Pancreas (tissue), 10 donors: Measurements from ENCODE around the gene NODAL. TPM values are rescaled to one million over a fixed set of nuclear protein-coding genes. Genes with fewer than 3 reads are reported as not detected.

ENCODE experiments used
- ATAC-seq, 4 donors: fragments of 200-7000 bp; cut with Tn5 transposase; one replicate each; pipeline versions ENCODE4 v1.8.0 to v1.9.1; 2020; ENCODE audit warnings: mild to moderate bottlenecking in 4 of 4, moderate library complexity in 4 of 4
- DNase-seq, 6 donors: peaks; one replicate each; pipeline ENCODE4 v3.0.0-alpha.2; 2020
- FAIRE-seq: peaks from 2 replicates; lab custom pipeline; 2012; peaks lifted over from hg19 to GRCh38; lab: Jason Lieb, UNC
- H3K27ac ChIP-seq, 4 donors: fragments of 200-600 bp; sonication (generic); 1 replicate in 3 of 4; 2 replicates in 1 of 4; pipeline versions ENCODE4 v1.5.0 to v1.8.0; 2020
- H3K27me3 ChIP-seq, 4 donors: fragments of 200-600 bp; one replicate each; pipeline ENCODE4 v1.8.0; 2021
- H3K36me3 ChIP-seq, 3 donors: fragments of 200-600 bp; sonication (generic) in 1 of 3; one replicate each; pipeline versions ENCODE4 v1.5.0 to v1.8.0; 2020 to 2021
- H3K4me1 ChIP-seq, 3 donors: fragments of 200-600 bp; one replicate each; pipeline ENCODE4 v1.8.0; 2021
- H3K4me3 ChIP-seq, 4 donors: fragments of 200-600 bp; sonication (generic) in 2 of 4; one replicate each; pipeline versions ENCODE4 v1.5.0 to v1.8.0; 2020 to 2021
- H3K9me3 ChIP-seq, 4 donors: fragments of 200-600 bp; one replicate each; pipeline ENCODE4 v1.8.0; 2021
- WGBS, 2 donors: extraction: QIAGEN DNeasy Blood & Tissue Kit; methylation state at CpG; one replicate each; pipeline ENCODE4 v1.1.7; 2013; 5-methylcytosine and 5-hydroxymethylcytosine counted together
- intact Hi-C, 3 donors: fragments of 100-400 bp; cut with DNase I; formaldehyde crosslinking; loops; one replicate each; pipeline versions ENCODE4 v1.11.1 to v1.14.2; 2022
- polyA plus RNA-seq, 2 donors: library from polyadenylated mRNA; stranded (reverse); fragments of 200-250 nt; gene quantifications; one replicate each; pipeline ENCODE4 v1.2.3, GENCODE V29; 2013
- total RNA-seq, 6 donors: library from RNA; stranded (reverse); fragmentation: NEBNext Ultra II Directional in 4 of 6; extraction: Animal tissue kit (Norgen Biotek cat#: 25700) in 4 of 6; gene quantifications; one replicate each; pipeline versions ENCODE4 v1.2.1 to v1.2.4, GENCODE V29; 2021 to 2023
- TF ChIP-seq, protein P1 (sequence below), 4 donors: fragments of 200-600 bp; sonication (generic) in 3 of 4; IDR thresholded peaks; one replicate each; pipeline versions ENCODE4 v1.5.0 to v1.8.0; 2021; ENCODE audit warnings: antibody characterized with exemption in 4 of 4
- donor health status: healthy with polysubstance abuse.
- donor health status: DM: no; HTN: no; CAD: no; lungs with moderate emphysema.
- donor health status: DM: no; HTN: no; CAD: no.
- donor health status: control.
- donor health status: control.
- donor health status: Bipolar disorder and iron deficiency.
- donor health status: DM: yes; HTN: yes; CAD: no.
- donor health status: DM: no; HTN: no; CAD: no.
- donor health status: DM: no; HTN: no; CAD: no.
- donor health status: DM: yes; HTN: yes; CAD: no.

The NODAL gene
- total and polyA plus RNA-seq, 8 donors, result not detected

GRCh38 chr10:70418713-70419112 lies 22.8 kb downstream of the NODAL start:
- TF ChIP-seq, protein P1, sequence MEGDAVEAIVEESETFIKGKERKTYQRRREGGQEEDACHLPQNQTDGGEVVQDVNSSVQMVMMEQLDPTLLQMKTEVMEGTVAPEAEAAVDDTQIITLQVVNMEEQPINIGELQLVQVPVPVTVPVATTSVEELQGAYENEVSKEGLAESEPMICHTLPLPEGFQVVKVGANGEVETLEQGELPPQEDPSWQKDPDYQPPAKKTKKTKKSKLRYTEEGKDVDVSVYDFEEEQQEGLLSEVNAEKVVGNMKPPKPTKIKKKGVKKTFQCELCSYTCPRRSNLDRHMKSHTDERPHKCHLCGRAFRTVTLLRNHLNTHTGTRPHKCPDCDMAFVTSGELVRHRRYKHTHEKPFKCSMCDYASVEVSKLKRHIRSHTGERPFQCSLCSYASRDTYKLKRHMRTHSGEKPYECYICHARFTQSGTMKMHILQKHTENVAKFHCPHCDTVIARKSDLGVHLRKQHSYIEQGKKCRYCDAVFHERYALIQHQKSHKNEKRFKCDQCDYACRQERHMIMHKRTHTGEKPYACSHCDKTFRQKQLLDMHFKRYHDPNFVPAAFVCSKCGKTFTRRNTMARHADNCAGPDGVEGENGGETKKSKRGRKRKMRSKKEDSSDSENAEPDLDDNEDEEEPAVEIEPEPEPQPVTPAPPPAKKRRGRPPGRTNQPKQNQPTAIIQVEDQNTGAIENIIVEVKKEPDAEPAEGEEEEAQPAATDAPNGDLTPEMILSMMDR (IDR thresholded peaks at IDR 0.05), result no peak
- no peak overlapping the region for H3K4me3 ChIP-seq
- DNase-seq (no peak), FAIRE-seq (no peak), ATAC-seq (no peak)
- no peaks in the 10 kb centered on the region for H3K9me3 ChIP-seq
- H3K27me3 ChIP-seq, result no peaks in the 10 kb centered on the region
- peaks cover 7 to 33% (median 10%) of the 10 kb centered on the region in 3 donors for H3K36me3 ChIP-seq
- intact Hi-C loops, result no loop called here
- H3K27ac ChIP-seq, result no peak overlapping the region
- 97 to 100% methylated on average over 3 of the region's 3 CpGs for WGBS, 2 donors
- peaks cover 0 to 6% (median 0%) of the 10 kb centered on the region in 3 donors for H3K4me1 ChIP-seq

DNA sequence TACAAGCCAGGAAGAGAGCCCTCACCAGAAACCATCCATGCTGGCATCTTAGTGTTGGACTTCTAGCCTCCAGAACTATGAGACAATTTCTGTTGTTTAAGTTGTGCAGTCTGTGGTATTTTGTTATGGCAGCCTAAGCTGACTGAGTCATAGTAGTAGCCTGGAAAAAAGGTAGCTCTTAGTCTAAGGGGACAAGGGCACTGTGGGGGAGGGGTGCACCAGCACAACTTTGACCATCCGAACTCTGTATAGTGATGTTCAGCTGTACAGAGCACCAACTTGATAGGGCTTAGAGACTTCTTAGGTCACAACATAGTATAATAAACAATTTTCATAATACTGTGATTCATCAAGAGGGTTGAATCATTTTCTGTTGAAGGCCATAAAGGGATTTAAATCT lies 23.3 kb downstream of the NODAL start:
- DNase-seq, result no peak
- TF ChIP-seq, protein P1 (IDR thresholded peaks at IDR 0.05), result no peak
- H3K27ac ChIP-seq, result no peak overlapping the region

GRCh38 chr10:70417568-70417967 lies 23.9 kb downstream of the NODAL start:
- FAIRE-seq (no peak), DNase-seq (no peak), ATAC-seq (no peak)
- TF ChIP-seq, protein P1 (IDR thresholded peaks at IDR 0.05), result no peak
- no peak overlapping the region for H3K4me3 ChIP-seq
- H3K36me3 ChIP-seq, result peaks cover 5 to 27% (median 9%) of the 10 kb centered on the region in 3 donors
- intact Hi-C loops, result no loop called here
- peaks cover 0 to 6% (median 4%) of the 10 kb centered on the region in 3 donors for H3K4me1 ChIP-seq
- H3K27me3 ChIP-seq, result no peaks in the 10 kb centered on the region
- H3K9me3 ChIP-seq, result no peaks in the 10 kb centered on the region
- H3K27ac ChIP-seq, result no peak overlapping the region
- WGBS, 2 donors, result 97 to 100% methylated on average over 1 of the region's 1 CpG

More for the DNA sequence above, 23.3 kb downstream of the NODAL start:
- H3K4me1 ChIP-seq, result peaks cover 0 to 6% (median 0%) of the 10 kb centered on the region in 3 donors
- H3K4me3 ChIP-seq, result no peak overlapping the region
- ATAC-seq (no peak), FAIRE-seq (no peak)
- H3K27me3 ChIP-seq, result no peaks in the 10 kb centered on the region
- intact Hi-C loops, result no loop called here
- WGBS, 2 donors, result 83 to 95% methylated on average over 1 of the region's 1 CpG
- peaks cover 7 to 30% (median 10%) of the 10 kb centered on the region in 3 donors for H3K36me3 ChIP-seq
- no peaks in the 10 kb centered on the region for H3K9me3 ChIP-seq

DNA sequence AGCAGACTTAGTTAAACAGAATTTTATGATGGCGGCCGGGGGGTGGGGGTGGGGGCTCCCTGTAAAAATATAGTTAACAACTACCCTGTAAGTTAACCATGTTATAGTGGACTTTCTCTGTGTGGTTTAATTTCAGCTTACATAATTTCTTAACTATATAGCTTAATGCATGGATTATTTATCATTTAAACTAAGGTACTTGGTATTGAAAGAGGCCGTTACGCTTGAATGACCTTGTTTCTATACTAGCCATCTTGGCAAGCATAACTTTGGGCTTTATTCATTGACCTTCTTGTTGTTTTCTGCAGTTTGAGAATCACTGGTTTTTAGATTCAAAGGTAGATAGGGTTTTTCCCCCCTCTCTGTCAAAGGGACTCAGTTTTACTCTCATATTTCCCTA lies 29.1 kb downstream of the NODAL start:
- WGBS, 2 donors, result 84 to 88% methylated on average over 4 of the region's 4 CpGs
- ATAC-seq, result no peak
- Histone ChIP-seq H3K27ac (no peak overlapping the region), H3K4me3 (no peak overlapping the region), H3K4me1 (peaks cover 0 to 6% (median 4%) of the 10 kb centered on the region in 3 donors), H3K9me3 (no peaks in the 10 kb centered on the region), H3K27me3 (no peaks in the 10 kb centered on the region), H3K36me3 (no peaks in the 10 kb centered on the region)
- no peak for FAIRE-seq
- TF ChIP-seq, protein P1 (IDR thresholded peaks at IDR 0.05), result no peak
- intact Hi-C loops, result no loop called here
- DNase-seq, result no peak

- H3K4me3 ChIP-seq, result no peak overlapping the region
- no peak for ATAC-seq
- no peak for DNase-seq
- H3K36me3 ChIP-seq, result no peaks in the 10 kb centered on the region
- no peaks in the 10 kb centered on the region for H3K9me3 ChIP-seq
- FAIRE-seq, result no peak
- TF ChIP-seq, protein P1 (IDR thresholded peaks at IDR 0.05), result no peak
- H3K27ac ChIP-seq, result no peak overlapping the region
- intact Hi-C loops, result no loop called here
- 61 to 70% methylated on average over 1 of the region's 1 CpG for WGBS, 2 donors
- H3K4me1 ChIP-seq, result peaks cover 11 to 17% (median 16%) of the 10 kb centered on the region in 3 donors
- H3K27me3 ChIP-seq, result no peaks in the 10 kb centered on the region
Measured at GRCh38 chr10:70410608-70411007, 30.9 kb downstream of the NODAL start.
